Measurements from ENCODE around the gene PUS3.
"Not testable (repeated sequence)": the region's sequence is repeated elsewhere in the genome, so short reads cannot be mapped to it uniquely, and the experiment has no call there.

Gene PUS3

GRCh38 chr11:125871391-125872137, 31.4 kb downstream of the PUS3 start:
- Histone ChIP-seq H3K36me3 (no peaks in the 10 kb centered on the region), H3K4me1 (peaks cover 0 to 5% (median 0%) of the 10 kb centered on the region in 4 donors), H3K4me3 (no peak overlapping the region), H3K27ac (no peak overlapping the region), H3K9me3 (no peaks in the 10 kb centered on the region), H3K27me3 (no peaks in the 10 kb centered on the region)
- DNase-seq, result no peak
- intact Hi-C loops (cut with DNase I; ENCODE audit: low total_unique reads), result no loop called here
- peak in 1 of 2 experiments; percentile 13 for TF ChIP-seq CTCF (IDR thresholded peaks at IDR 0.05)

- Histone ChIP-seq H3K36me3 (no peaks in the 10 kb centered on the region), H3K9me3 (no peaks in the 10 kb centered on the region), H3K27ac (no peak overlapping the region), H3K27me3 (no peaks in the 10 kb centered on the region), H3K4me3 (no peak overlapping the region), H3K4me1 (peaks cover 0 to 2% (median 0%) of the 10 kb centered on the region in 4 donors)
- no peak for TF ChIP-seq CTCF (IDR thresholded peaks at IDR 0.05)
- DNase-seq, result no peak
- intact Hi-C loops (cut with DNase I; ENCODE audit: low total_unique reads), result no loop called here
Measured at GRCh38 chr11:125869521-125869920, 33.5 kb downstream of the PUS3 start.

DNA sequence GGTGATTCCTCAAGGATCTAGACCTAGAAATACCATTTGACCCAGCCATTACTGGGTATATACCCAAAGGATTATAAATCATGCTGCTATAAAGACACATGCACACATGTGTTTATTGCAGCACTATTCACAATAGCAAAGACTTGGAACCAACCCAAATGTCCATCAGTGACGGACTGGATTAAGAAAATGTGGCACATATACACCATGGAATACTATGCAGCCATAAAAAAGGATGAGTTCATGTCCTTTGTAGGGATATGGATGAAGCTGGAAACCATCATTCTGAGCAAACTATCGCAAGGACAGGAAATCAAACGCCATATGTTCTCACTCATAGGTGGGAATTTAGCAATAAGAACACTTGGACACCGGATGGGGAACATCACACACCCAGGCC, 37.7 kb downstream of the PUS3 start:
- intact Hi-C loops (cut with DNase I; ENCODE audit: low total_unique reads); H3K4me3 ChIP-seq; H3K4me1 ChIP-seq; H3K27ac ChIP-seq; H3K27me3 ChIP-seq; H3K9me3 ChIP-seq; H3K36me3 ChIP-seq; DNase-seq: not testable (repeated sequence)

DNA sequence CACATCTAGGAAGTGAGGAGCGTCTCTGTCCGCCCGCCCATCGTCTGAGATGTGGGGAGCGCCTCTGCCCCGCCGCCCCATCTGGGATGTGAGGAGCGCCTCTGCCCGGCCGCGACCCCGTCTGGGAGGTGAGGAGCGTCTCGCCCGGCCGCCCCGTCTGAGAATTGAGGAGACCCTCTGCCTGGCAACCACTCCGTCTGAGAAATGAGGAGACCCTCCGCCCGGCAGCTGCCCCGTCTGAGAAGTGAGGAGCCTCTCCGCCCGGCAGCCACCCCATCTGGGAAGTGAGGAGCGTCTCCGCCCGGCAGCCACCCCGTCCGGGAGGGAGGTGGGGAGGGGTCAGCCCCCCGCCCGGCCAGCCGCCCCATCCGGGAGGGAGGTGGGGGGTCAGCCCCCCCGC, 40.2 kb downstream of the PUS3 start:
- DNase-seq; H3K27ac ChIP-seq; H3K9me3 ChIP-seq; intact Hi-C loops (cut with DNase I; ENCODE audit: low total_unique reads); H3K4me3 ChIP-seq; H3K27me3 ChIP-seq; H3K4me1 ChIP-seq; H3K36me3 ChIP-seq: not testable (repeated sequence)

DNA sequence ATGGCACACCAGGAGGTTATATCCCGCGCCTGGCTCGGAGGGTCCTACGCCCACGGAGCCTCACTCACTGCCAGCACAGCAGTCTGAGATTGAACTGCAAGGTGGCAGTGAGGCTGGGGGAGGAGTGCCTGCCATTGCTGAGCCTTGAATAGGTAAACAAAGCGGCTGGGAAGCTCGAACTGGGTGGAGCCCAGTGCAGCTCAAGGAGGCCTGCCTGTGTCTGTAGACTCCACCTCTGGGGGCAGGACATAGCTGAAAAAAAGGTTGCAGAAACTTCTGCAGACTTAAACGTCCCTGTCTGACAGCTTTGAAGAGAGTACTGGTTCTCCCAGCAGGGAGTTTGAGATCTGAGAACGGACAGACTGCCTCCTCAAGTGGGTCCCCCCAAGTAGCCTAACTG, 45.3 kb downstream of the PUS3 start:
- H3K27me3 ChIP-seq; H3K36me3 ChIP-seq; H3K9me3 ChIP-seq; H3K4me3 ChIP-seq; H3K27ac ChIP-seq; H3K4me1 ChIP-seq; DNase-seq; intact Hi-C loops (cut with DNase I; ENCODE audit: low total_unique reads): not testable (repeated sequence)

DNA sequence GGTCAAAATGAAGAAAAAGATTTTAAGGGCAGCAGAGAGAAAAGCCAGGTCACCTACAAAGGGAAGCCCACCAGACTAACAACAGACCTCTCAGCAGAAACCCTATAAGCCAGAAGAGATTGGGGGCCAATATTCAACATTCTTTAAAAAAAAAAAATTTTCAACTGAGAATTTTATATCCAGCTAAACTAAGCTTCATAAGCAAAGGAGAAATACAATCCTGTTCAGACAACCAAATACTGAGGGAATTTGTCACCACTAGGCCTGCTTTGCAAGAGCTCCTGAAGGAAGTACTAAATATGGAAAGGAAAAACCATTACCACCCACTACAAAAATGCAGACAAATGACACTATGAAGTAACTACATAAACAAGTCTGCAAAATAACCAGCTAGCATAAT, 56.8 kb downstream of the PUS3 start:
- H3K9me3 ChIP-seq, result peaks cover 0 to 27% (median 16%) of the 10 kb centered on the region in 3 donors
- no peaks in the 10 kb centered on the region for H3K27me3 ChIP-seq
- no peaks in the 10 kb centered on the region for H3K36me3 ChIP-seq
- DNase-seq, result no peak
- no peak overlapping the region for H3K4me3 ChIP-seq
- no peaks in the 10 kb centered on the region for H3K4me1 ChIP-seq
- TF ChIP-seq CTCF (IDR thresholded peaks at IDR 0.05), result no peak
- H3K27ac ChIP-seq, result no peak overlapping the region
- intact Hi-C loops (cut with DNase I; ENCODE audit: low total_unique reads), result no loop called here

Measured in tibial artery (tissue), 4 donors.